SK-N-MC (cell line): ENCODE measurements around the gene CDKAL1.

Source experiments
- EZH2 ChIP-seq: fragments of 200-600 bp; sonication (generic); IDR thresholded peaks from one replicate; pipeline ENCODE4 v1.6.1; 2017; ENCODE audit warnings: antibody characterized with exemption
- FOXP2 ChIP-seq: optimal IDR thresholded peaks from 2 replicates; pipeline ENCODE3; 2011; ENCODE audit warnings: mild to moderate bottlenecking, moderate library complexity; ENCODE audit not compliant: insufficient read depth; ENCODE audit errors: extremely low read length, control extremely low read depth
- POLR2AphosphoS5 ChIP-seq: IDR thresholded peaks from 2 replicates; pipeline ENCODE4 v1.6.1; 2012; ENCODE audit warnings: mild to moderate bottlenecking, low read depth, low read length, borderline replicate concordance

DNA sequence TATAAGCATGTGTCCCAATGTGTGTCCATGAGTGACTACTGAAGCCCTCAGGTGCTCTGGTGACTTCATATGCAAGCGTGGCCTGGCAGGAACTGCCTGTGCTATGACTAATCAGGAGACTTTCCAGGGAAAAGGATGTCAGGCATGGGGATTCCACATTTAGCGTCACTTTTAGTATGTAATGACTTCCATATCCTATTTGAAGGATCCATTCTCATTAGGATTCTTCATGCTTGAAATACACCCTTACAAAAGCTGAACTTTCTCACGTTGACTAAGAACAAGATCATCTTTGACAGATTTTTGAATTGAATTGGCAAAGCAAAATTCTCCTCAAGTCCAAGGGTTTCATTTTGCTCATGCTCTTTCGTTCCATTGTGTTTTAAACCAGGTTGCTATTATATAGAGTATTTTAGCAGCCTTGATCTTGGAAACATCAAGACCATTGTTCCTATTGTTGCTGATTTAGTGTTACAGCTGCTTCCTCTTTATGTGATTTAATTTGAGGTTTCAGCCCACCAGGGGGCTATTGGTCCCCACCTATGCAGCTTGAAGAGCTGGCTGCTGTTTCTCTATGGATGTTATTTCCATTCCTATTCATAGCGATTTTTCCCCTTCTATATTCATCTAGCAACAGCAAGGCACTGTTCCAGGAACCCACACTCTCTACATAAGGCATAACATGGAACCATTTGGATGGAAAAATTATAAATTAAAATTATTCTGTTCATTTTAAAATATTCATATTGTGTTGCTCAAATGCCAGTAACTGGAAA lies 418.6 kb downstream of the CDKAL1 start:
- TF ChIP-seq EZH2 = no peak
- TF ChIP-seq POLR2AphosphoS5 = no peak
- no peak for TF ChIP-seq FOXP2
